ENCODE results near the gene SMARCAD1. TPM values are rescaled to one million over a fixed set of nuclear protein-coding genes. Genes with fewer than 3 reads are reported as not detected.

Gene SMARCAD1
- total and polyA plus RNA-seq, 2 experiments from 2014 or later: 14.1 to 26.3 TPM

DNA sequence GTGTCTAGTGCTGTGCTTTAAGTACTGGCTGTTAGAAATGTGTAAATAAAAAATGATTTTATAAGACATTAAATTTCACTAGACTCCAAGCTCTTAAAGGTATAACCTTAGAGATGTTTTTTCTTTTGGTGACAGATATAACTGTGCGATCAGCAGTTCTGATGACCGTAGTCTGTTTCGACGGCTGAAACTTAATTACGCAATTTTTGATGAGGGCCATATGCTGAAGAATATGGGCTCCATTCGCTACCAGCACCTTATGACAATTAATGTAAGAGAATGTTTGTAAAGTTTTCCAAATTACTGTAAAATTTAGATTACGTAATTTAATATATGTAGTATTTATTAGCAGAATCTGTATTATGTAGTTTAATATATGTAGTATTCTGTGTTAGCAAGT lies 68.5 kb downstream of the SMARCAD1 start:
- no peaks in the 10 kb centered on the region for H3K9me3 ChIP-seq (ENCODE audit: low read depth)
- H3K79me2 ChIP-seq (ENCODE audit: insufficient read depth): no peaks in the 10 kb centered on the region
- DNase-seq: no peak
- peaks cover 12% of the 10 kb centered on the region; the same call in 1 of the 2 replicates for H3F3A ChIP-seq (ENCODE audit: insufficient read depth)
- WGBS, 2 experiments (ENCODE audit: low coverage in 1 of 2, low lambda C conversion rate in 2 of 2, missing lambda C conversion rate in 2 of 2): 97 to 98% methylated on average over 7 of the region's 7 CpGs
- no peaks in the 10 kb centered on the region for H3K9me2 ChIP-seq (ENCODE audit: insufficient read depth)
- no peak overlapping the region for H3K4me3 ChIP-seq
- no peak overlapping the region for H3K27ac ChIP-seq
- no peaks in the 10 kb centered on the region for H3K27me3 ChIP-seq (replicated peaks; ENCODE audit: insufficient read depth)
- peaks cover 52% of the 10 kb centered on the region for H3K36me3 ChIP-seq (ENCODE audit: low read depth)
- no peak overlapping the region for H3K4me2 ChIP-seq (ENCODE audit: unreplicated experiment)
- H3K9ac ChIP-seq: no peak overlapping the region
- peaks cover 10% of the 10 kb centered on the region for H3K4me1 ChIP-seq (ENCODE audit: insufficient read depth)
- H4K20me1 ChIP-seq (ENCODE audit: insufficient read depth): no peaks in the 10 kb centered on the region
- no peak for TF ChIP-seq EZH2phosphoT487 (IDR thresholded peaks at IDR 0.05; ENCODE audit: insufficient read depth, low read depth)
- no peak for TF ChIP-seq EZH2 (IDR thresholded peaks at IDR 0.05; ENCODE audit: insufficient read depth, poor library complexity, severe bottlenecking)
- H2AFZ ChIP-seq: no peak overlapping the region
- in situ Hi-C loops (cut with MboI): no loop called here

DNA sequence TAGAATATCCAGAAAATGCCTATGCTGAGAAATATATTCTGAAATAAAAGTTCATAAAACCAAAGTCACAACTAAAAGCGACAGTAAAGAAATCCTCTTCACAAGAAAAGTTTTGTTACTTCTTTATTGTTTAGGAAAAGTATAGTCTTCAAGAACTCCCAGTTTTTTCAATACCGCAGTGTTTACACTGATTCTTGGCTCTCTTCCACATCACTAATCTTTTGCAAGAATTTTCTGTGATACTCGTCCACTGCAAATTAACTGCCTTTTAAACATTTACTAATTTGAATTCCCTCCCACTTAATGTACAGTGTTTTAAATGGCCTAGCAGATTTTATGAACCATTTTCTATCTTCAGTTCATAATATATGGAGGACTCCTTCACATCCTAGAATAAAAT lies 69.9 kb downstream of the SMARCAD1 start:
- no peak for DNase-seq
- Histone ChIP-seq H3K36me3 (ENCODE audit: low read depth) (peaks cover 60% of the 10 kb centered on the region), H3K9me3 (ENCODE audit: low read depth) (no peaks in the 10 kb centered on the region), H4K20me1 (ENCODE audit: insufficient read depth) (no peaks in the 10 kb centered on the region), H3K9me2 (ENCODE audit: insufficient read depth) (no peaks in the 10 kb centered on the region), H3K4me2 (ENCODE audit: unreplicated experiment) (no peak overlapping the region), H3K4me3 (no peak overlapping the region), H3F3A (ENCODE audit: insufficient read depth) (peaks cover 12% of the 10 kb centered on the region; the same call in 1 of the 2 replicates), H2AFZ (no peak overlapping the region), H3K27ac (no peak overlapping the region), H3K9ac (no peak overlapping the region), H3K79me2 (ENCODE audit: insufficient read depth) (no peaks in the 10 kb centered on the region), H3K4me1 (ENCODE audit: insufficient read depth) (peaks cover 10% of the 10 kb centered on the region), H3K27me3 (replicated peaks; ENCODE audit: insufficient read depth) (no peaks in the 10 kb centered on the region)
- TF ChIP-seq EZH2 (IDR thresholded peaks at IDR 0.05; ENCODE audit: insufficient read depth, poor library complexity, severe bottlenecking) (no peak), EZH2phosphoT487 (IDR thresholded peaks at IDR 0.05; ENCODE audit: insufficient read depth, low read depth) (no peak)
- WGBS, 2 experiments (ENCODE audit: low coverage in 1 of 2, low lambda C conversion rate in 2 of 2, missing lambda C conversion rate in 2 of 2): 96 to 100% methylated on average over 3 of the region's 3 CpGs
- in situ Hi-C loops (cut with MboI): no loop called here

DNA sequence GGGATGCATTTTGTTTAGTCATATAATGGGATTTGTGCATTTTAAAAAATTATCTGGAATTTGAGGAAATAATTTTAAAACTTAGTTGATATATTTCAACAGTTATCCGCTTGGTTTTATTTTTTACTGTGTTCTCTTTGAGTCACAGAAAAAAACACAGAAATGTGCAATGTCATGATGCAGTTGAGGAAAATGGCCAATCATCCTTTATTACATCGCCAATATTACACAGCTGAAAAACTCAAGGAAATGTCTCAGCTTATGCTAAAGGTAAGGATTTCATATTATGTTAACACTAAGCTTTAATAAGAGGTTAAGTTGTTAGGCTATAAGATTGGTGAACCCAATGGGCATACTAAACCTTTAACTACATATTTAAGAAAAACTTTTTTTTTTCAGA lies 71.1 kb downstream of the SMARCAD1 start:
- Histone ChIP-seq H2AFZ (no peak overlapping the region), H3K9me2 (ENCODE audit: insufficient read depth) (no peaks in the 10 kb centered on the region), H3K9ac (no peak overlapping the region), H3K9me3 (ENCODE audit: low read depth) (no peaks in the 10 kb centered on the region), H3K27ac (no peak overlapping the region), H3K79me2 (ENCODE audit: insufficient read depth) (no peaks in the 10 kb centered on the region), H3K4me2 (ENCODE audit: unreplicated experiment) (no peak overlapping the region), H3K27me3 (replicated peaks; ENCODE audit: insufficient read depth) (no peaks in the 10 kb centered on the region), H3K36me3 (ENCODE audit: low read depth) (peaks cover 67% of the 10 kb centered on the region), H3F3A (ENCODE audit: insufficient read depth) (peaks cover 8% of the 10 kb centered on the region; the same call in 1 of the 2 replicates), H3K4me3 (no peak overlapping the region), H3K4me1 (ENCODE audit: insufficient read depth) (peaks cover 10% of the 10 kb centered on the region), H4K20me1 (ENCODE audit: insufficient read depth) (no peaks in the 10 kb centered on the region)
- TF ChIP-seq EZH2 (IDR thresholded peaks at IDR 0.05; ENCODE audit: insufficient read depth, poor library complexity, severe bottlenecking) (no peak), EZH2phosphoT487 (IDR thresholded peaks at IDR 0.05; ENCODE audit: insufficient read depth, low read depth) (no peak)
- in situ Hi-C loops (cut with MboI): no loop called here
- WGBS, 2 experiments (ENCODE audit: low coverage in 1 of 2, low lambda C conversion rate in 2 of 2, missing lambda C conversion rate in 2 of 2): 95 to 97% methylated on average over 2 of the region's 2 CpGs
- DNase-seq: no peak

DNA sequence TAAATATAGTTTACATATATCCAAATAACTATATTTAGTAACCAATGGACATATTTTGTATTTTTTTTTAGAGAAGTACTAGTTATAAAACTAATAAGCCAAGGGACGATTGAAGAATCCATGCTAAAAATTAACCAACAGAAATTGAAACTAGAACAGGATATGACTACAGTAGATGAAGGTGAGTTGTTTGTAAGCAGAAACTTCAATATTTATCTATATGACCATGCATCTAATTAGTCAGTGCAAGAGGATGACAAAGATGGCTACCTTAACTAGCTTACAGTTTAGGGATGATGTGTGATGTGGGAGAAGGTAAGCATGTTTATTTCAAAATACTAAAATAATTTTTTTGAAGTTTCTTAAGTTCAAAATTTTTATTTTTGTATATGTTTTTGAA lies 77.2 kb downstream of the SMARCAD1 start:
- H3K9me2 ChIP-seq (ENCODE audit: insufficient read depth): no peaks in the 10 kb centered on the region
- H3K9me3 ChIP-seq (ENCODE audit: low read depth): no peaks in the 10 kb centered on the region
- no peak overlapping the region for H3K4me2 ChIP-seq (ENCODE audit: unreplicated experiment)
- H3K79me2 ChIP-seq (ENCODE audit: insufficient read depth): no peaks in the 10 kb centered on the region
- in situ Hi-C loops (cut with MboI): no loop called here
- H3K36me3 ChIP-seq (ENCODE audit: low read depth): peaks cover 57% of the 10 kb centered on the region
- H3F3A ChIP-seq (ENCODE audit: insufficient read depth): no peaks in the 10 kb centered on the region
- DNase-seq: no peak
- H3K4me3 ChIP-seq: no peak overlapping the region
- no peak overlapping the region for H2AFZ ChIP-seq
- WGBS, 2 experiments (ENCODE audit: low coverage in 1 of 2, low lambda C conversion rate in 2 of 2, missing lambda C conversion rate in 2 of 2): 60 to 65% methylated on average over 1 of the region's 1 CpG
- H3K4me1 ChIP-seq (ENCODE audit: insufficient read depth): no peaks in the 10 kb centered on the region
- no peaks in the 10 kb centered on the region for H3K27me3 ChIP-seq (replicated peaks; ENCODE audit: insufficient read depth)
- TF ChIP-seq EZH2 (IDR thresholded peaks at IDR 0.05; ENCODE audit: insufficient read depth, poor library complexity, severe bottlenecking) (no peak), EZH2phosphoT487 (IDR thresholded peaks at IDR 0.05; ENCODE audit: insufficient read depth, low read depth) (no peak)
- no peak overlapping the region for H3K27ac ChIP-seq
- H4K20me1 ChIP-seq (ENCODE audit: insufficient read depth): no peaks in the 10 kb centered on the region
- no peak overlapping the region for H3K9ac ChIP-seq

DNA sequence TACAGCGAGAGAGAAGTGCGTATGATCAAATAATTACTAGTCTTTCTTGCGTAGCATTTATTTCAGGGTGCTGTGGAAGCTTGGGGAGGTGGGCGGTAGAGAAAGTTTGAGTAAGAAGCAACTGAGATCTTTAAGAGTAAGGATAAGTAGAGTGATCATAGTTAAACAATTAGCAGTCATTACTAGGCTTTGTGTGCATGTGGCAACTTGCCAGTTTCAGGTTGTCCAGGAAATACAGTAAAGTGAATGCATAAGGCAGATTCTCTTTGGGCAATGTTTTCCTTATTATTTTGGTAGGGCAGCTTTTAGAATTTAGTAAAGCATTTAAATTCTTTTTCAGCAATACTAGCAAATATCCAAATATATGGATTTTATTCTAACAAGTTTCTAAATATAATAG lies 78.0 kb downstream of the SMARCAD1 start:
- DNase-seq: no peak
- peaks cover 54% of the 10 kb centered on the region for H3K36me3 ChIP-seq (ENCODE audit: low read depth)
- H3K9me2 ChIP-seq (ENCODE audit: insufficient read depth): no peaks in the 10 kb centered on the region
- TF ChIP-seq EZH2 (IDR thresholded peaks at IDR 0.05; ENCODE audit: insufficient read depth, poor library complexity, severe bottlenecking) (no peak), EZH2phosphoT487 (IDR thresholded peaks at IDR 0.05; ENCODE audit: insufficient read depth, low read depth) (no peak)
- WGBS, 2 experiments (ENCODE audit: low coverage in 1 of 2, low lambda C conversion rate in 2 of 2, missing lambda C conversion rate in 2 of 2): 97 to 99% methylated on average over 4 of the region's 4 CpGs
- H3K27me3 ChIP-seq (replicated peaks; ENCODE audit: insufficient read depth): no peaks in the 10 kb centered on the region
- no peaks in the 10 kb centered on the region for H3K9me3 ChIP-seq (ENCODE audit: low read depth)
- no peak overlapping the region for H3K27ac ChIP-seq
- no peak overlapping the region for H3K4me3 ChIP-seq
- H4K20me1 ChIP-seq (ENCODE audit: insufficient read depth): no peaks in the 10 kb centered on the region
- H2AFZ ChIP-seq: no peak overlapping the region
- no peaks in the 10 kb centered on the region for H3F3A ChIP-seq (ENCODE audit: insufficient read depth)
- H3K4me1 ChIP-seq (ENCODE audit: insufficient read depth): no peaks in the 10 kb centered on the region
- H3K9ac ChIP-seq: no peak overlapping the region
- no peak overlapping the region for H3K4me2 ChIP-seq (ENCODE audit: unreplicated experiment)
- no peaks in the 10 kb centered on the region for H3K79me2 ChIP-seq (ENCODE audit: insufficient read depth)
- in situ Hi-C loops (cut with MboI): no loop called here
